GM18909 (cell line): ENCODE measurements around the gene HECTD4.

Experiments
- ATAC-seq: cut with Tn5 transposase; IDR thresholded peaks from one replicate; pipeline ENCODE4 v1.9.1; 2021; ENCODE audit warnings: mild to moderate bottlenecking; ENCODE audit not compliant: unreplicated experiment, poor library complexity

Gene HECTD4

GRCh38 chr12:112325157-112325556 is 57.1 kb downstream of the HECTD4 start:
- ATAC-seq: no peak

- no peak for ATAC-seq
Measured at GRCh38 chr12:112322882-112323547, 59.2 kb downstream of the HECTD4 start.

- no peak for ATAC-seq
Measured at GRCh38 chr12:112322441-112322840, 59.8 kb downstream of the HECTD4 start.

GRCh38 chr12:112321245-112321644 is 61.0 kb downstream of the HECTD4 start:
- ATAC-seq: no peak

GRCh38 chr12:112319395-112319794 is 62.8 kb downstream of the HECTD4 start:
- no peak for ATAC-seq

- ATAC-seq: no peak
Measured at GRCh38 chr12:112317481-112317880, 64.8 kb downstream of the HECTD4 start.

- ATAC-seq: no peak
Measured at GRCh38 chr12:112314981-112315380, 67.2 kb downstream of the HECTD4 start.

- no peak for ATAC-seq
Measured at GRCh38 chr12:112309797-112310196, 72.4 kb downstream of the HECTD4 start.

- no peak for ATAC-seq
Measured at GRCh38 chr12:112308652-112309051, 73.6 kb downstream of the HECTD4 start.

GRCh38 chr12:112308161-112308560 is 74.1 kb downstream of the HECTD4 start:
- ATAC-seq: no peak

GRCh38 chr12:112307317-112308011 is 74.8 kb downstream of the HECTD4 start:
- ATAC-seq: no peak

- ATAC-seq: no peak
Measured at GRCh38 chr12:112305951-112306350, 76.3 kb downstream of the HECTD4 start.

- no peak for ATAC-seq
Measured at GRCh38 chr12:112304436-112304835, 77.8 kb downstream of the HECTD4 start.

- no peak for ATAC-seq
Measured at GRCh38 chr12:112303799-112304198, 78.4 kb downstream of the HECTD4 start.

GRCh38 chr12:112303004-112303403 is 79.2 kb downstream of the HECTD4 start:
- ATAC-seq: peak; percentile 98

- ATAC-seq: no peak
Measured at GRCh38 chr12:112299704-112300103, 82.5 kb downstream of the HECTD4 start.

- no peak for ATAC-seq
Measured at GRCh38 chr12:112297188-112297587, 85.0 kb downstream of the HECTD4 start.

GRCh38 chr12:112296183-112296582 is 86.0 kb downstream of the HECTD4 start:
- ATAC-seq: no peak

- ATAC-seq: no peak
Measured at GRCh38 chr12:112294793-112295192, 87.4 kb downstream of the HECTD4 start.

GRCh38 chr12:112288638-112289037 is 93.6 kb downstream of the HECTD4 start:
- no peak for ATAC-seq

GRCh38 chr12:112285600-112286401 is 96.4 kb downstream of the HECTD4 start:
- no peak for ATAC-seq
